Measurements from ENCODE around the gene GULP1. TPM values are rescaled to one million over a fixed set of nuclear protein-coding genes. Genes with fewer than 3 reads are reported as not detected.

GULP1 gene
- 10 to 100 TPM; 13.4 to 20.0 (median 17.3) TPM for total RNA-seq

GRCh38 chr2:188291617-188292347, at the start of gene GULP1:
Gene GULP1, plus strand, starts transcription at chr2:188291874. Its CDS starts 185,829 bp downstream, at chr2:188477703.
- 1 to 2% methylated on average over 51 to 58 of the region's 61 CpGs for WGBS, 2 donors

GRCh38 chr2:188243381-188243780, 48.3 kb upstream of the GULP1 start:
- no peak overlapping the region for H3K4me3 ChIP-seq (ENCODE audit: low read depth, poor library complexity, severe bottlenecking)
- no peak for TF ChIP-seq POLR2A (IDR thresholded peaks at IDR 0.05)
- no peak for TF ChIP-seq CTCF (IDR thresholded peaks at IDR 0.05)
- intact Hi-C loops (cut with DNase I; ENCODE audit: low total_unique reads), result no loop called here
- 94 to 97% methylated on average over 1 of the region's 1 CpG for WGBS, 2 donors
- DNase-seq (ENCODE audit: low spot score in 2 of 2), result no peak

More at GRCh38 chr2:188291617-188292347, at the start of gene GULP1:
- TF ChIP-seq POLR2A (IDR thresholded peaks at IDR 0.05), result no peak
- TF ChIP-seq CTCF (IDR thresholded peaks at IDR 0.05), result no peak
- DNase-seq (ENCODE audit: low spot score in 2 of 2), result peak; percentile 34 to 93
- H3K4me3 ChIP-seq (ENCODE audit: low read depth, poor library complexity, severe bottlenecking), result peak within 1 kb of the TSS; percentile 85
- intact Hi-C loops (cut with DNase I; ENCODE audit: low total_unique reads), result no loop called here

DNA sequence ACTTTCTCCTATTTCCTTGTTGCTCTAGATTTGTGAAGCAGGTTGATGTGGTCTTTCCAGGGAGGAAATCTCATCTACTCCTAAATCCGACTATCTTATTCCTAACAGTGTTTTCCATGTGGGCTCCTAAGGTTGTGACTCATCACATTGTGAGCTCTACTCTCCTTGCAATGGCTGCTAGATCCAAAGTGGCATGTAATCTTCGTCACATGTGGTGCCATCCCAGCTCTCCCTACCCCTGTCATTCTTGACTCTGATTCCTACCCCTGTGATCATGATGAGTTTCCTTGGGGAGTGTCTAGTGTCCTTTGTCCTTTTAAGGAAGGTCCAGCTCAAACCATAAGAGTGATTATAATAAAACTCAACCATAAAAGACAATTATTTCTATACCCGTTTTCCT, 47.3 kb upstream of the GULP1 start:
- WGBS, 2 donors, result 73 to 75% methylated on average over 3 of the region's 3 CpGs
- intact Hi-C loops (cut with DNase I; ENCODE audit: low total_unique reads), result no loop called here
- TF ChIP-seq CTCF (IDR thresholded peaks at IDR 0.05) (no peak), POLR2A (IDR thresholded peaks at IDR 0.05) (no peak)
- DNase-seq (ENCODE audit: low spot score in 2 of 2), result no peak
- H3K4me3 ChIP-seq (ENCODE audit: low read depth, poor library complexity, severe bottlenecking), result no peak overlapping the region

DNA sequence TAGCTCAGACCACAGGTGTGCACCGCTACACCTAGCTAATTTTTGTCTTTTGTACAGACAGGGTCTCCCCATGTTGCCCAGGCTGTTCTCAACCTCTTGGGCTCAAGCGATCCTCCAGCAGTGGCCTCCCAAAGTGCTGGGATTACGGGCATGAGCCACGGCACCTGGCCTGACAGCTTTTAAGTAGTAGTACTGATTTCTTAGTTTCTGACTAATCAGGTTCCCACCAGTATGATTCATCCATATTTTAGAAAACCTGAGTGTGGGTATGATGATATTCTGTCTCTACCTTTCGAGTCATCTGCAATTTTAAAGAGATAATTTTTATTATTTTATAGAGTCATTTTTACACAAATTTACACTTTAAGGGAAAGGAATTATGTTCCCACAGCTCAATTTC, 46.4 kb upstream of the GULP1 start:
- DNase-seq (ENCODE audit: low spot score in 2 of 2), result no peak
- intact Hi-C loops (cut with DNase I; ENCODE audit: low total_unique reads), result no loop called here
- no peak for TF ChIP-seq POLR2A (IDR thresholded peaks at IDR 0.05)
- H3K4me3 ChIP-seq (ENCODE audit: low read depth, poor library complexity, severe bottlenecking), result no peak overlapping the region
- 90 to 97% methylated on average over 5 of the region's 5 CpGs for WGBS, 2 donors

DNA sequence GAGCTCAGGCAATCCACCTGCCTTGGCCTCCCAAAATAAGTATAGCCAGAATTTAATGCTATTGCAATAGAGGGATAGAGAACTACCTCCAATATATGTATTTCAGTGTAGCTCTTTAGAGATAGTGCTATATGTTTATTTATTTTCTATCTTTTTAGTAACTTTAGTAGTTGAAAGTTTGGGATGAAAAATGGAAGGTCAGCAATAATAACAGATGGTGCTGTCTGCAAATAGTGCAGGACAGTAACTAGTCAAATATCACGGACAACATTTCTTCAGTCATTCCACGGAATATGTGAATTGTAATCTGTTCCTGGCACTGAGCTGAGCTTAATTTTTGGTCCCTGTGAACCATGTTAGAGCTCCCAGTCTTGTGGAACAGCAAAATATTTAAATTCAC, 43.2 kb upstream of the GULP1 start:
- intact Hi-C loops (cut with DNase I; ENCODE audit: low total_unique reads), result no loop called here

GRCh38 chr2:188251034-188251433, 40.6 kb upstream of the GULP1 start:
- intact Hi-C loops (cut with DNase I; ENCODE audit: low total_unique reads), result no loop called here
- WGBS, 2 donors, result 43 to 62% methylated on average over 1 of the region's 1 CpG
- no peak for DNase-seq (ENCODE audit: low spot score in 2 of 2)
- no peak overlapping the region for H3K4me3 ChIP-seq (ENCODE audit: low read depth, poor library complexity, severe bottlenecking)
- TF ChIP-seq POLR2A (IDR thresholded peaks at IDR 0.05) (no peak), CTCF (IDR thresholded peaks at IDR 0.05) (no peak)

More for the DNA sequence above, 43.2 kb upstream of the GULP1 start:
- 90 to 93% methylated on average over 2 of the region's 2 CpGs for WGBS, 2 donors
- no peak for DNase-seq (ENCODE audit: low spot score in 2 of 2)
- no peak for TF ChIP-seq CTCF (IDR thresholded peaks at IDR 0.05)
- TF ChIP-seq POLR2A (IDR thresholded peaks at IDR 0.05), result no peak
- H3K4me3 ChIP-seq (ENCODE audit: low read depth, poor library complexity, severe bottlenecking), result no peak overlapping the region
